Bronchial epithelial cell (primary cell): ENCODE results near the gene KDM4B. TPM values are rescaled to one million over a fixed set of nuclear protein-coding genes. Genes with fewer than 3 reads are reported as not detected.

Source experiments
- DNase-seq: peaks from one replicate; pipeline ENCODE4 v3.0.0-alpha.2; 2010; ENCODE audit warnings: low read depth
- FAIRE-seq: peaks from 2 replicates; lab custom pipeline; 2011; peaks lifted over from hg19 to GRCh38; lab: Jason Lieb, UNC
- H3K27me3 ChIP-seq: 2 replicates; pipeline ENCODE4 v1.5.1; 2011; ENCODE audit warnings: low read length; ENCODE audit not compliant: control insufficient read depth, insufficient read depth
- H3K36me3 ChIP-seq: 2 replicates; pipeline ENCODE4 v1.5.1; 2011; ENCODE audit warnings: low read length; ENCODE audit not compliant: control insufficient read depth, insufficient read depth
- H3K4me3 ChIP-seq: 2 replicates; pipeline ENCODE4 v1.5.1; 2011; ENCODE audit warnings: mild to moderate bottlenecking, low read depth, low read length, control low read depth
- CTCF ChIP-seq: IDR thresholded peaks from 2 replicates; pipeline ENCODE4 v1.5.1; 2011; ENCODE audit warnings: mild to moderate bottlenecking, moderate library complexity, low read length, control low read depth, inconsistent platforms; ENCODE audit not compliant: insufficient read depth, severe bottlenecking
- total RNA-seq: library from RNA; depleted of rRNA; stranded (reverse); fragments of >200 nt; gene quantifications from 2 replicates; pipeline ENCODE4 v1.2.1, GENCODE V29; 2014

KDM4B gene
- total RNA-seq, 1 donor from 2014 or later: 12.6 TPM

DNA sequence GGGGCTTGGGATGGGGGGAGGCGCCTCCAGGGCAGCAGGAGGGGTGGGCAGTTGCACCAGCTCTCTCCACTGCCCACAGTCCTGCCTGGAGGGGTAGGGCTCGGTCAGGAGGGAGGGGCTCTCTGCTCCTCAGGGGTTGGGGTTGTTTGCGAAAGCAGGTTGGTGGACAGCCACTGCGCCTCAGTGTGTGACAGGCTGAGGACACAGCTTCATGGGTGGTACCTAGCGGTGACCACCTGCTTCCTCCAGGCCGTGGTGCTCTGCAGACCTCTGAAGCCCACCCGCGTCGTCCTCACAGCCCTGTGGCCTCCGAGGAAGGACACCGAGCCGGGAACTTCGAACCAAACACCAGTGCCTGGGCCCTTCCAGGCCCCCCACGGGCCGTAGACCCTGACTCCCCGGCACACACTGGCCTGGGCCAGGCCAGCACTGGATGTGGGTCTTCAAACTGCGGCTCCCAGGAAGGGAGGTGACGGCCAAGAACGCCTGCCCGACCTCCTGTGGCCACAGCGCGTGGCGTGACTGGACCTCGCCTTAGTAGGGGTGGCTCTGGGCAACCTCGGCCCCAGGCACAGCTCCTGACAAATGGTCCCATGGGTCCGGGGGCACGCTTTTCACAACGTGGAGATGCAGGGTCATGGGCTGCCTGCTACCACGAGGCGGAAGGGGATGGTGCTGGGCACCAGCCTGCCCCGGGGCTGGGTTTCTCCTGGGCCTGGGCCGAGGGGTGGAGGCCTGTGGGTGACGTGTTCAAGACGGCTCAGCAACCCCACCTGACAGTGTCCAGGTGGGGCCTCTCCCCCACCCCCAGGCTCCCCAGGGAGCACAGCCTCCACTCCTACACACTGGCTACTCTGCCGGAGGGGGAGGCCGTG, 173.2 kb downstream of the KDM4B start:
- H3K4me3 ChIP-seq: no peak overlapping the region
- no peak for TF ChIP-seq CTCF
- H3K27me3 ChIP-seq: no peaks in the 10 kb centered on the region
- H3K36me3 ChIP-seq: peaks cover 39% of the 10 kb centered on the region
- FAIRE-seq (no peak), DNase-seq (no peak)

DNA sequence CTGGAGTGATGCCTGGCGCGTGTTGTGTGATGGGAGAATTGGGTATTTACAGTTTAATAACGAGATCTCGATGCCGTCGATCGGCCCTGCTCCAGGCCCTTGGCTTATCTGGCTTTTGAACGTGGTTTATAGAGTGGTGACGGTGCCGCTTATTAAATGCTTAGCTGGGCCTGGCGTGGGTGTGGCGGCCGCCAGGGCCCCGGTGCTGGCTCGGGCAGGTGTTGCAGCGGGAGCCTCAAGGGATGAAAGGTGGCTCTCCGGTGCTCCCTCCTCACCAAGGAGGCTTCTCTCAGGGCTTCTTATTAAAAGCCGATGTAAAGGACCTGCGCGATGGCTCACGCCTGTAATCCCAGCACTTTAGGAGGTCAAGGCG, 173.8 kb downstream of the KDM4B start:
- DNase-seq: no peak
- no peak for FAIRE-seq
- H3K4me3 ChIP-seq: no peak overlapping the region
- peaks cover 35% of the 10 kb centered on the region for H3K36me3 ChIP-seq
- H3K27me3 ChIP-seq: no peaks in the 10 kb centered on the region
- TF ChIP-seq CTCF: no peak

- no peaks in the 10 kb centered on the region for H3K27me3 ChIP-seq
- TF ChIP-seq CTCF: no peak
- no peak for DNase-seq
- no peak for FAIRE-seq
- H3K36me3 ChIP-seq: peaks cover 28% of the 10 kb centered on the region
- H3K4me3 ChIP-seq: no peak overlapping the region
These were observed 174.8 kb downstream of the KDM4B start for GRCh38 chr19:5143471-5144411.

- Histone ChIP-seq H3K36me3 (peaks cover 26% of the 10 kb centered on the region), H3K27me3 (no peaks in the 10 kb centered on the region), H3K4me3 (no peak overlapping the region)
- DNase-seq: no peak
- FAIRE-seq: no peak
- no peak for TF ChIP-seq CTCF
These were observed 175.7 kb downstream of the KDM4B start for GRCh38 chr19:5144545-5145179.

- Histone ChIP-seq H3K4me3 (no peak overlapping the region), H3K27me3 (no peaks in the 10 kb centered on the region), H3K36me3 (peaks cover 19% of the 10 kb centered on the region)
- DNase-seq (no peak), FAIRE-seq (no peak)
- no peak for TF ChIP-seq CTCF
These were observed 176.9 kb downstream of the KDM4B start for GRCh38 chr19:5145521-5146511.
